Stimulated activated CD4-positive, alpha-beta T cell treated with anti-CD3 and anti-CD28 coated beads, Interleukin-1b, Interleukin-23, amount 100 ng/mL, for 48 hours (primary cell): ENCODE measurements around the gene PCGF5.
"Not testable (repeated sequence)": the region's sequence is repeated elsewhere in the genome, so short reads cannot be mapped to it uniquely, and the experiment has no call there.

Experiments
- DNase-seq: peaks from one replicate; pipeline ENCODE4 v3.0.0-alpha.2; 2020

The PCGF5 gene

DNA sequence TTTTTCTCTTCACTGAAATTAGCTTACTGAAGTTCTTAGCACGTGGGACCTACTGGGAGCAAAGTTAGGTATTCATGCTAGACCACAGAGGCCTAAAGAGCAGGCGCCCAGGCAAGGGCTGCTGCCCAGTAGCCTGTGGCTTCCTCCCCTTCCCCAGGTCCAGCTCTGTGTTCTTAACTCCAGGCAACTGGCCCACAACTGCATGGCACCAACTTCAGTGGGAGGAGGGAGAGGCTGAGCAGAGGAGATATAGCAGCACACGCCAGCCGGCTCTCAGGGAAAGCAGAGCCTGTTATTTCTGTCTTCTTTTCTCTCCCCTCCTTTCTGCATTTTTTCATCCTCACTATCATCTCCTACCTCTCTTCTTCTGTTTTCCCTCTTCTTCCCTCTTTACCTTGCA is 67.4 kb downstream of the PCGF5 start:
- DNase-seq: no peak

DNA sequence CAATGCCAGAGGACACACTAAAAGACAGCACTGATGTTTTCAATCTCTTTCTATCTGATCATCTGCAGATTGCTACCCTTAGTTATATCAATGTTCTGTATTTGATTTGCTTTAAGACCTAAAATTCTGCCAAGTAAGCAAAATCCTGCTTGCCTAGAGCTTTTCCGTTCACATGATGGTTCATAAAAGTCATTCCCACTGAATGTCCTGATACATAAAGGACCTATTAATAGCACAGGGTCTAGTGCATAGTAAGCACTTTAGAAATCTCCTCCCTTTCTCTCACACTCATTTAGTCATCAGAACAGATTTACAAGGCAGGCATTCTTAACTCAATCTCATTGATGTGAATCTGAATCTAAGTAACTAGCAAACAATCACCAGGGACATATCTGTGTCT is 68.8 kb downstream of the PCGF5 start:
- DNase-seq: no peak

DNA sequence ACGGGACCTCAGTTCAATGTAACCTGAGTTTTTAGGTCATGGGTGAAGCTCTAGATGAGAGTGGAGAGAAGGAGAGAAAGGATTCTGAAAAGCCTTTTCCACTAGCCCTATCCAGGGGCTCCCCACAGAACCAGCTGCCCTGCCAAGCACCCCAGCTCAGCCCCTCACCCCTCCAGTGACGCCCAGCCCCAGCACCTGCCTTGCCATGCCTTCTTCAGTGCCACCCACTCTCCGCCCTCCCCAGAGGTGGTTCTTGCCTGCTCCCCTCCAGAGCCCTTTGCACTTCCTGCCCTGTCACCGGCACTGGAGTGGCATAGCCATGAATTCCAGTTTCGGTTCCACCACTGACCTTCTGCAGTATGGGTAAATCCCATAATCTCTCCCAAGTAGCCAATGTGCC is 70.1 kb downstream of the PCGF5 start:
- DNase-seq: no peak

DNA sequence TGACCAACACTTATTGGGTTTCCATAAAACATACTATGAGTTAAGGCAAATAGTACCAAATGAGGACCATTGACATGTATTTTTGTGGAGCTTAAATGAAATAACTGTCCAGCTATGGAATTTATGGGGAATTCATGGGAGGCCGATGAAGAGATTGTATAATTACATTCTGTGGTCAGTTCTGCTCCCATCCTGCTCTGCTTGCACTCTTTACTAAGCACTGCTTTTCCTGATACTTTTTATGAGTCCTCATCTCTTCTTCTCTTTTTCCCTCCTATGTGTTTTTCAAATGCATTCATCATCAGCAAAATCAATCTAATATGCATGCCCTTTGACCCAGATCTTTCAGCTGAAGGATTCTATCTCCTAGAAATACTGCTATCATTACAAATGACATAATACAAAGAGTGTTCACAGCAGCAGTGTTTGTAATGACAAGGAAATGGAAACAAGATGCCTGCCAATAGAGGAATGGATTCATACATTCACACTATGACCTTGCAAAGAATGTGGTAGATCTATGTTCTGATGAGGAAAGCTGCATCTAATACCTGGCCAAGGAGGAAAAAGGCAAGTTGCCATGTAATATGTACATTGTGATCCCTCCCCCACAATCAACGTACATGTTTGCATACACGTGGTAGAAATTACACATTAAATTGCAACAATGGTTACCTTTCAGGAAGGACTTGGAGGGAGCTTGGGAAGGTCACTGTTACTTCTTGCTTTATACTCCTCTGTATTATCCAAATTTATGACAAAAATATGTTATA is 73.9 kb downstream of the PCGF5 start:
- DNase-seq: no peak

DNA sequence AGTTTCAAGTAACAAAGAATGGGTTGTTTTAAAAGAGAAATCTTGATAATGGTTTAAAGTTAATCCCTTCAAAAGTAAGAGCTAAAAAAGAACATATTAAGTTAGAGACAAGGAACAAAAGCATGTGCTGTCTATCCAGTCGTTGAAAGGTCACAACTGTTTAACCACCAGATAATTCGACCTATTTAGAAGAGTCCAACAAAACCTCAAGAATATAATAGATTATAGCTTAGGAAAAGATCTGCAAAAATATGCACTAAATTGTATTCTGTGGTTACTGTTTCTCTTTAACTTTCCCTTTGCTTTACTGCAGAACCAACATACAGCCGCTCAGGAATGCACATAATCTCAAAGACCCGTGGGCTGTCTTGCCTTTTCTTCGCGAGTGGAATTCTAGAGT is 74.9 kb downstream of the PCGF5 start:
- no peak for DNase-seq

- no peak for DNase-seq
These were observed 76.0 kb downstream of the PCGF5 start for GRCh38 chr10:91296471-91296870.

DNA sequence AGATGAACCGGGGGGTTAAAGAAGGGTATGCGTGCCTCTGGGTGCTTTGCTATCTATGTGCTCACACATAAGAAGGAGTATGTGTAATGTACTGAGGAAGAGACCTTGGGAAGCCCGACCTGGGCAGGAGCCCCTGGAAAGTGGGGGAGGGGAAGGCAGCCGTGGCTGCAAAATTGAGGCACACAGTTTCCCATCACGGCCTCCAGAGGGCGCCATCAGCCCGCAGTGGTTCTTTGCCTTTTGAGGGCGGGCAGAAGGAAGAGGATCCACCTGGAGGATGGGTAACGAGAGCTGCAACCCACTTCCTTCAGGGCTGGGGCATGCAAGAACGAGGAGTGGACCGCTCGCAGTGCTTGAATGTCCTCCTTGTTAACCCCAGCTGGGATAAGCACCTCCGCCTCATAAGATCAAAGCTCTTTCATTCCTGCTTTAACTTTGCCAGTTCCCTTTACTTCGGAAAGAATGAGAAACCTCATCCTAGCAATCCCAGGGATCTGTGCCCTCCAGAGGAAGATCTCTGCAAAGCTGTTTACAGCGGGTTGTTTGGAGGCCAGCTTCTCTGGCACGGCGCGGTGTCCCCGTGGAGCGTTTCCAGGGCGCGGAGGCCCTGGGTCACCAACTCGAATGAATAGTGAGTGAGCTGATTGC is 77.9 kb downstream of the PCGF5 start:
- peak; percentile 82 for DNase-seq

- no peak for DNase-seq
These were observed 79.6 kb downstream of the PCGF5 start for GRCh38 chr10:91299999-91300575.

DNA sequence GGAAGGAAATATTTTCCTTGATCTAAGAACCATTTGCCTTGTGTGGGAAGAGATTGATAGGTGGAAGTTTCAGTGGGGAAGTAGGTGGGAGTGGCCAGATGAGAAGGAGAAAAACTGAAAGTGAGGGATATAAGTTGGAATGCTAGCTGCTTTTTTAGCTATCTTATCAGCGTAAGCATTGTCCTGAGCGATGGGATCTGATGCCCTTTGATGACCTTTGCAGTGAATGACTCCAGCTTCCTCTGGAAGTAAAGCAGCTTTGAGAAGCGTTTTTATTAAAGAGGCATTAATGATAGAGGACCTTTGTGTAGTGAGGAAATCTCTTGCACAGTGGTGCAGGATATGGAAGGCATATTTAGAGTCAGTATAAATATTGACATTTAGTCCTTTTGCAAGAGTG is 82.5 kb downstream of the PCGF5 start:
- DNase-seq: not testable (repeated sequence)

DNA sequence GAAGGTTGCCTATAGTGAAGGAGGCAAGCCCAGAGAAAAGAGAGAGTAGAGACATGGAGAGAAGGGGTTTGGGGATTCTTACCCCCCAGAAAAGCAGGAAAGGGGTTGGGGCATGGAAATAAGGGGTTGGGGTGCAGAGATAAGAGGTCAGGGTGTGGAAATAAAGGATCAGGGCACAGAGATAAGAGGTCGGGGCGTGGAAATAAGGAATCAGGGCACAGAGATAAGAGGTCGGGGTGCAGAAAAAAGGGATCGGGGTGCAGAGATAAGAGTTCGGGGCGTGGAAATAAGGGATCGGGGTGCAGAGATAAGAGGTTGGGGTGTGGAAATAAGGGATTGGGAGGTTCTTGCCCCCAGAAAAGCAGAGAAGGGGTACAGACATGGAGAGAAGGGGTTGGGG is 85.5 kb downstream of the PCGF5 start:
- DNase-seq: not testable (repeated sequence)

DNA sequence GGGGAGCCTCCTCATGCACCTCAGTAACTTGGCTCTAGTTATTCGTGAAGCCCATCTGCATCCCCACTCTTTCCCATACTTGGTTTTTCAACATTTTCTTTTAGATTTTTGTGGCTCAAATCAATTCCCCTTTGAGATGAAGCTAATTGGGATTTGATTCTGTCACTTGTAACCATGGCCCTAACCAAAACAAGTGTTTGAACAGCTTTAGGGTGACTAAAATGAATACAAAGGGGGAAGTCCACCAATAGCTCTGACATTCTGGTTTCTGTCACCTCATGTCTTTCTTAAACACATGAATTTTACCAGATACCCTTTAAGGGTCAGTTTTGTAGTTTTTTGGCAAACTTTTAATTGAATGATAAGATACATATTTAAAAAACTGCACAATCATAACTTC is 87.0 kb downstream of the PCGF5 start:
- no peak for DNase-seq

DNA sequence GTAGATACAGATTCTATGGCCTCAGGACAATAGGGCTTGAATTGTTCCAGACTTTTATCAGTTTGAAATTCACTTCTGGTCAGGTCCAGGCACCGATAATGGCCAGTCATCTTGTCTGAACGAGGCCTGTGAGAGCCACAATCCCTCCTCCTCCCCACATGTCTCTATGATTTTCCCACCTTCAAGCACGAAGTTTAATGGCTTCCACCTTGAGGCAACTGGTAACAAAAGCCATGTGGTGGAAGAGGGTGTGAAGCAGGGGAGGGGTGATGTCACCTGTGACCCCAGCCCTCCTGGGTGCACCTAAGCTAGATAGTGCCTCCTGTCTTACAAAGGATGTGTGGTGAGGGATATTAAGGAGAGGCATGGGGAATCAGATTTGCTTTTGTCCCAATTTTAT is 89.2 kb downstream of the PCGF5 start:
- no peak for DNase-seq

DNA sequence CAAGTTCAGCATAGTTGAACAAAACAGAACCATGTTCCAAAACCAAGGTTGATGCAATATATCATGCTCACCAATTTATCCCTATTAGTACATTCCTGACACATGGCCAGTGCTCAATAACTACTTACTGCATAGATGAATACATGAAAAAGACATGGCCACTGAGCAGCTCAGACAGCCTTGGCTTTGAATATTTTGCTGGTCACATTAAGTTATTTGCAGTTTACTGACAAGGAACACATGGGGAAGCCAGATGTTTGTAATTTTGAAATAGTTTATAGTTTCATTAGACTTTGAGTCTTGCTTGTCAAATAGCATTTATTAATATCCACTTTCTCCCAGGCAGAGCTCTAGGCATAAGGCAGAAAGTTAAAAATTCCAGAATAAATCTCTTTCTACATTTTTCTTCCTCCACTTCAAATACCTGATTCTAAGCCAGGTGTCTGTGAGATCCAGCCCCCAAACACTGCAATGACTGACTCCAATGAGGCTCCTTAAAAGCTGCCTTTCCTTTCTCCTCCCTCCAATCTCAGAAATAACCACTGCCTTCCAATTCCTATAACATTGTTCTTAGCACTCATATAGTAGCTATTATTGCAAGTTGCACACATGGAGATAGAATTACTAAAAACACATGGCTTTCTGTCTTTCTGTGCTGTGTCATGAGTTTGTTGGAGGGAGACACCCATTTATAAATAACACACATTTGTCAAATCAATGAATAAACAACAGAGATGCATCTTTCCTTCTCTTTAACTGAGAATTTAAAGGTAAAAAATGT is 91.3 kb downstream of the PCGF5 start:
- no peak for DNase-seq

GRCh38 chr10:91312382-91312733 is 91.9 kb downstream of the PCGF5 start:
- no peak for DNase-seq

- peak; percentile 17 for DNase-seq
These were observed 93.5 kb downstream of the PCGF5 start for GRCh38 chr10:91313796-91314485.

DNA sequence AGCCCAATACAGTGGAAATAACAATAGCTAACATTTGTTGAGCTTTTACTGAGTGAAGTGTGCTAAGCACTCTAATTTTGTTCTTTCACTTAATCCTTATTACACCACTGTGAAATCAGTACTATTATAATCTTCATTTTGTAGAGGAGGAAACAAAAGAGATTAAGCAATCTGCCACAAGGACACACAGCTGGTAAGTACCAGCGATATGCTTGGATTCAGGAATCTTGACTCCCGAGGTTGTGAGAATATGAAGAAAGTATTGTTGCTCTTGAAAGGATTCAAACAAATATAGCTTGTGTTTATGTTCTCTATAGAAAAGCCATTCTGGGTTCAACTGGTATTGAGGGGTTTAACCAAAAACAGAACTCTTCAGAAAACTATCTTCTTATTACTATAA is 96.0 kb downstream of the PCGF5 start:
- no peak for DNase-seq

GRCh38 chr10:91317541-91317940 is 97.1 kb downstream of the PCGF5 start:
- no peak for DNase-seq

DNA sequence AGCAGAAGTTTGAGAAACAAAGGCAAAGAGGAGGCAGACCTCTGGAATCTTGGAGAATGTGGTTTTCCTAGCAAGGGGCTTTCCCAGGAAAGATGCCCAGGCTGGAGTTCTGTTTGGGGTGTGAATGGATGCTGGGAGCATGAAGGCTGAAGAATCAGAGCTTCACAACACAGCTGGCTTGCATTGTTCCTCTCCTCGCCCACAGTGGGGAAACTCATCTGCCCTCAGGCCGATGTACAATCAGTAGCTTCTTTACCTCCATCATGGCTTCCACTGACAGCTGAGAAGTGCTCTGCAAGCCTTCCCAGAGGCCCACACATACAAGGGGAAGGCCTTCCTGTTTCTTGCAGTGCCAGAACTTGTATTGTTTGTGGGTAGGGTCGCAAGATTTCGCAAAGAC is 98.9 kb downstream of the PCGF5 start:
- no peak for DNase-seq

GRCh38 chr10:91323293-91323905 is 102.9 kb downstream of the PCGF5 start:
- DNase-seq: not testable (repeated sequence)

DNA sequence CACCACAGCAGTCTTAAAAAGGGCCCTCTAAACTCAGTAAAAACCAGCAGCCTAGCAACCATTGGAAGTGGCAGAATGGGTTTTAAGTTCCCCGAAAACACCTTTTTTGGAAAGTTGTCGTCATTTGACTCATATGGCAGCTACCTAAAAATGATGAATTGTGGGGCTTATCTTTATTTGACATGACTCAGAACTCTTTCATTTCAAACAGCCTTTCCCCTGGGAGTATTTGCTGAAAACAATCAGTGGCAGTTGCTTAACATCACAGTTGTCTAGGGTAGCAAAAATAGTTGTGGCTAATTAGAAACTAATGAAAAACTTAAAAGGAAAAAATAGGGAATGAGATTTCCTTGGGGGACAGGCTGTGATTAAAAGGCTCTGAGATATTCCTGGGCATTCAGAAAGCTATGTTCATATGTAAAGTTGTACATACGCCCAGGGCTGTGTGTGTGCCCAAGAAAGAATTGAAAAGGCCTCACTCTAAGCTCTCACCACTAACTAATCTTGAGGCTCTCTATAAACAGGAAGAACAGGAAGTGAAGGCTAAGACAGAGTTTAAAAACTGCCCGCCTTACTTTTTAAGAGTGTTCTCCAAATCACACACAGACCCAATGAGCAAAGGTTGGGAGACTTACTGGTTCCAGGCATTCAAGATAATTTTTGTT is 108.0 kb downstream of the PCGF5 start:
- DNase-seq: no peak
